ENCODE measurements around the gene C1orf159.
A peak's percentile ranks its signal among the peaks of the same experiment; 100 is the strongest.

C1orf159 gene

DNA sequence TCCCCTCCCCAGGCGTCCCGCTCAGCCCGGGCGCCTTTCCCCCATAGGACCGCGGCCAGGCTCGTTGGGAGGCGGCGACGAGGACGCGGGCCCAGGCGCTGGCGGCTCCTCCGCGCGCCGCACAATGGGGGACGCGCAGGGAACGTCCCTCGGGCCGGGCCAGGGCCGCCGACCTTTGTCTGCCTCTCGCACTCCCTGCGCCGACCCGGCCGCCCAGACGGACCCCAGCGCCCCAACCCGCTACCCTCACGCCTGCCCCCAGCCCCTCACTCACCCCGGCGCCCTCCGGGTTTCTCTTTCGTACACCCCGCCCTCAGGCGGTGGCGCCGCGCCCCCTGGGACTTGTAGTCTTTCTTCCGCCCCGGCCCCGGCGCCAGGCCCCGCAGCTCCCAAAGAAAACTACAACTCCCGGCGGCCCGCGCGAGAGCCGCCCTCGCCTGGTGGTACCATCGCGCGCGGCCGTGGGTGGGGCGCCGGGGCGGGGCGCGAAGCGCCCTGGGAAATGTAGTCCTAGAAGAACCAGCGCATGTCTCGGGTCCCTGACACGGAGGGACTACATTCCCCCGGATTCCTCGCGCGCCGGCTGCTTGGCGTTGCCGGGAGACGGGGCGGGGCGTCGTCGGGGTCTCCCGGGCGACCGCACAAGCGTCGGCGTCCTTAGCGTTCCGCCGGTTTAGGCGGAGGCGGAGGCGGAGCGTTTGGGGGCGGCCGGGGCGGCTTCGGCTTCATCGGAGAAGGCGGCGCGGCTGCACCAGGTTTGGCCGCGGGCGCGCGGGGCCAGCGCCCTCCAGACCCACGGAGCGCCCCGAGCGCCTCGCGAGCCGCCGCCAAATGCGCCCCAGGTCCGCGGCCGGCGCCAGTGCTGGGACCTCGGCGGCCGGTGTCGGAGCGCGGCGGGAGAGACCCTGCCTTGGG is at the start of gene C1orf159:
Gene C1orf159, minus strand, starts transcription at position 304 of the 915 bp plus-strand sequence. CDS start 24,546 bp downstream, outside the sequence.
- TF ChIP-seq, protein P1, sequence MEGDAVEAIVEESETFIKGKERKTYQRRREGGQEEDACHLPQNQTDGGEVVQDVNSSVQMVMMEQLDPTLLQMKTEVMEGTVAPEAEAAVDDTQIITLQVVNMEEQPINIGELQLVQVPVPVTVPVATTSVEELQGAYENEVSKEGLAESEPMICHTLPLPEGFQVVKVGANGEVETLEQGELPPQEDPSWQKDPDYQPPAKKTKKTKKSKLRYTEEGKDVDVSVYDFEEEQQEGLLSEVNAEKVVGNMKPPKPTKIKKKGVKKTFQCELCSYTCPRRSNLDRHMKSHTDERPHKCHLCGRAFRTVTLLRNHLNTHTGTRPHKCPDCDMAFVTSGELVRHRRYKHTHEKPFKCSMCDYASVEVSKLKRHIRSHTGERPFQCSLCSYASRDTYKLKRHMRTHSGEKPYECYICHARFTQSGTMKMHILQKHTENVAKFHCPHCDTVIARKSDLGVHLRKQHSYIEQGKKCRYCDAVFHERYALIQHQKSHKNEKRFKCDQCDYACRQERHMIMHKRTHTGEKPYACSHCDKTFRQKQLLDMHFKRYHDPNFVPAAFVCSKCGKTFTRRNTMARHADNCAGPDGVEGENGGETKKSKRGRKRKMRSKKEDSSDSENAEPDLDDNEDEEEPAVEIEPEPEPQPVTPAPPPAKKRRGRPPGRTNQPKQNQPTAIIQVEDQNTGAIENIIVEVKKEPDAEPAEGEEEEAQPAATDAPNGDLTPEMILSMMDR (IDR thresholded peaks at IDR 0.05; ENCODE audit: control extremely low read depth, extremely low read depth, low read depth, missing control alignments), result no peak
- ChIA-PET CTCF (interaction anchor here (1.7 kb wide), 1 partner anchor 84 kb away, joined by 9 read pairs; no protein-coding TSS in a partner anchor), POLR2A (no interaction called here)
- DNase-seq (ENCODE audit: extremely low spot score), result peak; percentile 99

DNA sequence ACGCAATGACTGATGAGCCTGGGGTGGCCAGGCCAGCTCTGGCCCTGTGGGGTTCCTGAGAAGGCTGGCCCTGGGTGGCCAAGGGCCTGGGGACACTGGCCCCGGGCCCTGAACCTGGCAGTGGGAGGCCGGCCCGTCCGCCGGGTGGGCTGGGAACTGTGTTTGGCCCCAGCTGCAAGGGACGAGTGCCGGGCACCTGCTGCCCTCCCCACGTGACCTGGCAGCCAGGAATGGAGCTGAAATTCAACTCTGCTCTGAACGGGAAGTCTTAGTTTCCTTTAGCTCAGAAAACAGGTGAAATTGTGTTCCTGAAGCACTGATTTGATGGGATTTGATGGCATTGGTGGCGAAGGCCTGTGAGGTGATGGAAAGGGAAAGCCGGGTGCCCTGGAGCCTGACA is 49.6 kb upstream of the C1orf159 start:
- ChIA-PET CTCF (interaction anchor here (1.3 to 1.5 kb wide), 2 partner anchors 12 to 29 kb away, joined by 3 read pairs; no protein-coding TSS in a partner anchor), POLR2A (no interaction called here)
- TF ChIP-seq, protein P1 (IDR thresholded peaks at IDR 0.05; ENCODE audit: control extremely low read depth, extremely low read depth, low read depth, missing control alignments), result no peak
- no peak for DNase-seq (ENCODE audit: extremely low spot score)

DNA sequence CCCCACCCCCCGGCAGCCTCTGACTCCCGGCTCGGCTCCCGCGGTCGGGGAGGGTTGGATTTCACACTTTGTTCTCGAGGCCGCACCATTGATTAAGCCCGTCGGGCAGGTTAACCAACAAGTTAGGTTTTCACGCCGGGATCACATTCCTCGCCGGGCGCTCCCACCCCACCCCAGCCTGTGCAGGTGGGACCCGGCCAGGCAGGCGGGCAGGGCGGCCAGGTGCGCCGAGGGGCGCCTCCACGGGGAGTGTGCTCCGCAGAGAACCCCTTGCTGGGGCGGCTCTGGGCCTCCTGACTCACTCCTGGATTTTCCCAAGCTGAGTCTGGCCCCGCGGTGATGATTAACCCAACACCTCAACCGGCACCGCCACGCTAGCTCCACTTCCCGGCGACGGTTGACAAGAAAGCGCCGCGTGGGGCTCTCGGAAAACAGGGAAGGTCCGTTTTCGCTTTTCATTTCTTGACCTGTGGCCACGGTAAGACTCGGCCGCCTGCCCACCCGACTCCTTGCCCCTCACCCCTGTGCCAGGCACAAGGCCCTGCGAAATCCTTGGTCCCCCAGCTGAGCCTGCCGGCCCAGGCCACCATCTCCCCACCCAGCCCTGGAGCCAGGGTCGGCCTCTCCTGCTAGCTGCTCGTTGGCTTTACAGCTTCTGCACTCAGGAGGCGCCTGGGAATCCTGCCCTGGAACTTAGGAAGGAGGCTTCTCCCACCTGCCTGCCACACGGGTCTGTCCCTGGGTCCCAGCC is 49.0 kb upstream of the C1orf159 start:
- DNase-seq (ENCODE audit: extremely low spot score), result no peak
- ChIA-PET POLR2A (no interaction called here), CTCF (interaction anchor here (0.6 to 1.5 kb wide), 3 partner anchors 11 to 39 kb away, joined by 3 read pairs; no protein-coding TSS in a partner anchor)
- TF ChIP-seq, protein P1 (IDR thresholded peaks at IDR 0.05; ENCODE audit: control extremely low read depth, extremely low read depth, low read depth, missing control alignments), result no peak

DNA sequence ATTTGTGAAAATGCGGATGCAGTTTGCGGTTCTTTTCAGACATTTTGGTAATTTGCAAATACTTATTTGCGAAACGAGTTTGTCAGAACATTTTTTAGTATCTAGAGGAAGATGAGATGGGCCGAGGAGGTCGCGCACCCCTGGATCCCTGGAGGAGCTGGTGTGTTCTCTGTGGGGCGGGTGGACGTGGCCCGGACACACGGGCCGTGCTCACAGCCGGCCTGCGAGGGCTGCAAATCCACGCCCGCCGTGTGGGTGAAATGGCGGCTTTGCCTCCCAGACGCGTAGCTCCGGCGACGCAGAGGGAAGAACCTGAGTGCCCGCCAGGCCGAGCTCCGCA is 48.4 kb upstream of the C1orf159 start:
- ChIA-PET POLR2A (no interaction called here), CTCF (interaction anchor here (0.6 to 1.5 kb wide), 3 partner anchors 11 to 39 kb away, joined by 3 read pairs; no protein-coding TSS in a partner anchor)
- TF ChIP-seq, protein P1 (IDR thresholded peaks at IDR 0.05; ENCODE audit: control extremely low read depth, extremely low read depth, low read depth, missing control alignments), result no peak

DNA sequence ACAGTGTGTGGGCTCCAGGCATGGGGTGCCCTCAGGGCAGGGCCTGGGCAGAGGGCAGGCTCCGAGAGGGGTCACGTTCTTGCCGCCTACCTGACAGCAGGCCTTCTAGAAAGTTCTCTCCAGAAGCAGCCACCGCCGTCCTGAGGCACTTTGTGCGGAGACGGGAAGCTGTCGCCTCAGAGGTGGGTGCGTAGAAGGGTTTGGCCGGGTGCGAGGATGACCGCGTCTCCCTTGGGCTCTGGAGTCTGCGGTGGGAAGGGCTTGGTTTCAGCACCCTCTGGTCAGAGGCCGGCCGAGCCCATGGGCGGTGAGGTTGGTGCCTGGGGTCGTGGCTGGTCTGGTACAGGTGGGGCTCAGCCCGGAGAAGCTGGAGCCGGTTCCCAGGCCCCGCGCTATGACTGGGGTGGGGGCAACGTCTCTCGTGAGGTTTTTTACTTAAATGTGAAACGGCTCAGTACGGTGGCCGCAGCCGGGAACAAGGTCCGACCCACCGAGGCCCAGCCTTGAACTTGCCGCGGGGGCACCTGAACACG is 47.7 kb upstream of the C1orf159 start:
- ChIA-PET CTCF (no interaction called here), POLR2A (no interaction called here)
- DNase-seq (ENCODE audit: extremely low spot score), result no peak
- TF ChIP-seq, protein P1 (IDR thresholded peaks at IDR 0.05; ENCODE audit: control extremely low read depth, extremely low read depth, low read depth, missing control alignments), result no peak

More for the DNA sequence above, 48.4 kb upstream of the C1orf159 start:
- no peak for DNase-seq (ENCODE audit: extremely low spot score)
